ENCODE measurements around the gene FAM163A. TPM values are rescaled to one million over a fixed set of nuclear protein-coding genes. Genes with fewer than 3 reads are reported as not detected.

The FAM163A gene
- total and polyA plus RNA-seq, 8 donors, result 0.15 to 0.61 (median 0.25) TPM; not detected in 4

DNA sequence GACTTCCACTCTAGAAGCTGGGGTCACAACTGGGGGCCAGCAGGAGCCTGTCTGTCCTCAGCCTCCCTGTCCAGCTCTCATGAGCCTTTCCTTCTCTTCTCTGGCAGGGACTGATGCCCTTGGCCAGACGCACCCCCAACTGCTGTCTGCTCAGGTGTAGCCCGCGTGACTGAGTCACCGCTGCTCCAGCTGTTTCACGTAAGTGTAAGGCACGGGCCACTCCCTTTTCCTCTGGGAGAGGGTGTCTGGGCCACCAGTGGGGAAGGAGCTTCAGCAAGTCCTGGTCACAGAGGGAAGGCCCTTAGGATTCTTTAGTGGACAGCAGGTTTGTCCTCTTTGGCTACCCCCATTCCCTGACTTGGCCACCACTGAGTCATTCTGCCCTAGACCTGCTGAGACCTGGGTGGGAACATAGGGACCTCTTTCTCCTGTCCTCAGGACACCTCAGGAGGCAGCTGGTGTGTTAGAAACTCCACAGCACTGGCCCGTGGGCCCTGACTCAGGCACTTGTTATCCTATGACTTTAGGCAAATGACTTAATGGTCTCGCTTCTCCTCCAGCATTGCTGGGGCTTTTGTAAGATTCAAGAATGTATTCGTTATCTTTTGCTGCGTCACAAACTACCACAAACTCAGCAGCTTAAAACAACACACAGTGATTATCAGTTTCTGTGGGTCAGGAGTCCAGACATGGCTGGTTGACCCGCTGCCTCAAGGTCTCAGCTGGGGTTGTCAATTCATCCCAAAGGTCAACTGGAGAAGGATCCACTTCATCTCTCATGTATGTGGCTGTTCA is 64.8 kb downstream of the FAM163A start:
- peak in 1 of 2 donors; percentile 35 for DNase-seq
- no peak overlapping the region for H3K4me3 ChIP-seq
- peaks cover 0 to 28% (median 0%) of the 10 kb centered on the region in 3 donors for H3K27me3 ChIP-seq
- H3K4me1 ChIP-seq, result peaks cover 0 to 6% (median 4%) of the 10 kb centered on the region in 4 donors
- H3K9me3 ChIP-seq, result no peaks in the 10 kb centered on the region
- no peak overlapping the region for H3K27ac ChIP-seq
- TF ChIP-seq POLR2A (IDR thresholded peaks at IDR 0.05), result no peak
- no peak for TF ChIP-seq EP300 (IDR thresholded peaks at IDR 0.05)
- TF ChIP-seq, protein P1, sequence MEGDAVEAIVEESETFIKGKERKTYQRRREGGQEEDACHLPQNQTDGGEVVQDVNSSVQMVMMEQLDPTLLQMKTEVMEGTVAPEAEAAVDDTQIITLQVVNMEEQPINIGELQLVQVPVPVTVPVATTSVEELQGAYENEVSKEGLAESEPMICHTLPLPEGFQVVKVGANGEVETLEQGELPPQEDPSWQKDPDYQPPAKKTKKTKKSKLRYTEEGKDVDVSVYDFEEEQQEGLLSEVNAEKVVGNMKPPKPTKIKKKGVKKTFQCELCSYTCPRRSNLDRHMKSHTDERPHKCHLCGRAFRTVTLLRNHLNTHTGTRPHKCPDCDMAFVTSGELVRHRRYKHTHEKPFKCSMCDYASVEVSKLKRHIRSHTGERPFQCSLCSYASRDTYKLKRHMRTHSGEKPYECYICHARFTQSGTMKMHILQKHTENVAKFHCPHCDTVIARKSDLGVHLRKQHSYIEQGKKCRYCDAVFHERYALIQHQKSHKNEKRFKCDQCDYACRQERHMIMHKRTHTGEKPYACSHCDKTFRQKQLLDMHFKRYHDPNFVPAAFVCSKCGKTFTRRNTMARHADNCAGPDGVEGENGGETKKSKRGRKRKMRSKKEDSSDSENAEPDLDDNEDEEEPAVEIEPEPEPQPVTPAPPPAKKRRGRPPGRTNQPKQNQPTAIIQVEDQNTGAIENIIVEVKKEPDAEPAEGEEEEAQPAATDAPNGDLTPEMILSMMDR (IDR thresholded peaks at IDR 0.05), result no peak
- TF ChIP-seq POLR2AphosphoS5 (IDR thresholded peaks at IDR 0.05), result no peak
- intact Hi-C loops (cut with DNase I; ENCODE audit: low total_unique reads), result no loop called here
- H3K36me3 ChIP-seq, result no peaks in the 10 kb centered on the region
- 59 to 75% (median 69%) methylated on average over 5 to 11 of the region's 11 CpGs for WGBS, 5 donors

DNA sequence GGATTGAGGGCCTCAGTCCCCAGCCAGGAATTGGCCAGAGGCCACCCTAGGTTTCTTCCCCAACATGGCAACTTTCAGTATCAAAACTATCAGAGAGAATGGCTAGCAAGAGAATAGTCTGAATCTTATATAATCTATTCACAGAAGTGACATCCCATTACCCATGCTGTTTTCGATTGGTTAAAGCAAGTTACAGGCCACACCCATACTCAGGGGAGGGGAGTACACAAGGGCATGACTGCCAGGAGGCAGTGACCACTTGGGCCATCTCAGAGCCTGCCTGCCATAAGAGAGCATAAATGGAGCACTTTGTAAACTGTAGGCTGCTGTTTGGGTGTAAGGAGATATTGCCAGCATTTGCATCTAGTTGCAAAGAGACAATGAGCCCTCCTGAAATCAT is 65.4 kb downstream of the FAM163A start:
- TF ChIP-seq POLR2A (IDR thresholded peaks at IDR 0.05) (no peak), POLR2AphosphoS5 (IDR thresholded peaks at IDR 0.05) (no peak), EP300 (IDR thresholded peaks at IDR 0.05) (no peak)
- TF ChIP-seq, protein P1 (IDR thresholded peaks at IDR 0.05), result no peak
- 80 to 100% (median 86%) methylated on average over 1 of the region's 1 CpG for WGBS, 5 donors
- no peak overlapping the region for H3K27ac ChIP-seq
- DNase-seq, result no peak
- H3K27me3 ChIP-seq, result peaks cover 0 to 30% (median 0%) of the 10 kb centered on the region in 3 donors
- H3K36me3 ChIP-seq, result no peaks in the 10 kb centered on the region
- no peaks in the 10 kb centered on the region for H3K9me3 ChIP-seq
- H3K4me3 ChIP-seq, result no peak overlapping the region
- H3K4me1 ChIP-seq, result peaks cover 0 to 6% (median 4%) of the 10 kb centered on the region in 4 donors
- intact Hi-C loops (cut with DNase I; ENCODE audit: low total_unique reads), result no loop called here

DNA sequence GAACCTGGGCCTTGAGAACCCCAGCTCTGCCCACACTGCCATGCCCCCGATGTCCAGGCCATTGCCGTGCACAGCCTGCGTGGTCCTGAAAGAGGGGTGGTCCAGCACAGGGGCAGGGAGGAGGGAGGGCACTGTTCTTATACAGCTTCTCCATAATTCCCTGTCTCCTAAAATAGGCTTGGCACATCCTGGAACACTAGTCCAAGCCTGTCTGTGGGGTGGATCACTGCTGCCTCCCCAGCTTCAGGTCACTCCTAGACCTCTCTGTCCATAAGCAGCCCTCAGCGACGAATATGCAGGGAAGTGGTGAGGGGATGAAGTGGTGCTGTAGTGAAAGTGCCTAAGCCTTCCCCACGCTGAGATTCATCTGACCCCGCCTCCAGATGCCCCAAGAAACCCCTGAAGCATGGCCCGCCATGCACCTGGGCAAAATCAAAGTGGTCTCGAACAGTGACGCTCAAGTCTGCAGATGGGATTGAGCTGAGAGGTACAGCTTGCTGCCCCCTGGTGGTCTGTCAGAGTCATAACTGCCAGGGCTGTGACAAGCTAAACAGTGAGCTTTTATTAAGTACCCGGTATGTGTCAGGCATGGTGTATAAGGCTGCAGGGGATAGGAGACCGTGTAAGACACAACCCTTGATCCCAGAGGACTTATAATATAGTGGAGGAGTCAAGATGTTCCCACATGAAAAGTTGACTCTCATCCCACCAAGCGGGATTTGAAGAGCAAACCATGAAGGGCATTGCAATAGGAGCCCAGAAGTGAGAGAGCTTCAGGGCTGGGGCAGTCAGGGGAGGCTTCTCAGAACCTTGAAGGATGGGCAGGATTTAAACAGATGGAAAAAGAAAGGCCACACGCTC is 66.6 kb downstream of the FAM163A start:
- no peak overlapping the region for H3K4me3 ChIP-seq
- TF ChIP-seq, protein P1 (IDR thresholded peaks at IDR 0.05), result peak in 5 of 7 experiments; percentile 86 to 93 (median 89)
- no peak for TF ChIP-seq EP300 (IDR thresholded peaks at IDR 0.05)
- intact Hi-C loops (cut with DNase I; ENCODE audit: low total_unique reads), result loop anchor here (5.0 kb wide), 1 partner anchor 102 kb away; no protein-coding TSS in a partner anchor

DNA sequence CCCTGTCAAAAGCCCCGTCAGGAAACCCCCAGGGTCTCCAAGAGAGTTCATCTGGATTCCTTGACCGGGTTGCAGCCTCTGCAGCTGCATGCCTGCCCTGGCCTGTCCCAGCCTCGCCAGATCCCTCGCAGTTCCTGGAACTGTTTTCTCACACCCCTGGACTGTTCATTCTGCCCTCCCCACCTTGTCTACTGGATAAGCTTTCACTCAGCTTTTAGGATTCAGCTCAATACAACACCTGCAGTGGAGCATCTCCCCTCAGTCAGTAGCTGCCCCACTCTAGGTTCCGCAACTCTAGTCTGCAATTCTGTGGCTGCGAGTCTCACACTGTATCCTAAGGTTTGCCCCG is 67.2 kb downstream of the FAM163A start:
- no peak overlapping the region for H3K27ac ChIP-seq
- H3K9me3 ChIP-seq, result no peaks in the 10 kb centered on the region
- 76 to 87% (median 86%) methylated on average over 7 of the region's 7 CpGs for WGBS, 5 donors
- no peak overlapping the region for H3K4me3 ChIP-seq
- no peak for DNase-seq
- no peak for TF ChIP-seq EP300 (IDR thresholded peaks at IDR 0.05)
- TF ChIP-seq, protein P1 (IDR thresholded peaks at IDR 0.05), result no peak
- no peak for TF ChIP-seq POLR2A (IDR thresholded peaks at IDR 0.05)
- no peak for TF ChIP-seq POLR2AphosphoS5 (IDR thresholded peaks at IDR 0.05)
- H3K36me3 ChIP-seq, result no peaks in the 10 kb centered on the region
- peaks cover 9 to 20% (median 17%) of the 10 kb centered on the region in 4 donors for H3K4me1 ChIP-seq
- peaks cover 0 to 30% (median 0%) of the 10 kb centered on the region in 3 donors for H3K27me3 ChIP-seq
- intact Hi-C loops (cut with DNase I; ENCODE audit: low total_unique reads), result loop anchor here (5.0 kb wide), 1 partner anchor 103 kb away; no protein-coding TSS in a partner anchor

More for the DNA sequence above, 66.6 kb downstream of the FAM163A start:
- Histone ChIP-seq H3K27ac (no peak overlapping the region), H3K27me3 (peaks cover 0 to 30% (median 0%) of the 10 kb centered on the region in 3 donors), H3K4me1 (peaks cover 5 to 14% (median 11%) of the 10 kb centered on the region in 4 donors), H3K9me3 (no peaks in the 10 kb centered on the region), H3K36me3 (no peaks in the 10 kb centered on the region)
- 27 to 43% (median 41%) methylated on average over 11 to 14 of the region's 14 CpGs for WGBS, 5 donors
- DNase-seq, result peak; percentile 64 to 92
